Iris pigment epithelial cell (primary cell): Measurements from ENCODE around the gene ITGA1.
"Not testable (repeated sequence)": the region's sequence is repeated elsewhere in the genome, so short reads cannot be mapped to it uniquely, and the experiment has no call there.

Source experiments
- DNase-seq: peaks from one replicate; pipeline ENCODE4 v3.0.0-alpha.2; 2011; ENCODE audit warnings: low read depth

The ITGA1 gene

DNA sequence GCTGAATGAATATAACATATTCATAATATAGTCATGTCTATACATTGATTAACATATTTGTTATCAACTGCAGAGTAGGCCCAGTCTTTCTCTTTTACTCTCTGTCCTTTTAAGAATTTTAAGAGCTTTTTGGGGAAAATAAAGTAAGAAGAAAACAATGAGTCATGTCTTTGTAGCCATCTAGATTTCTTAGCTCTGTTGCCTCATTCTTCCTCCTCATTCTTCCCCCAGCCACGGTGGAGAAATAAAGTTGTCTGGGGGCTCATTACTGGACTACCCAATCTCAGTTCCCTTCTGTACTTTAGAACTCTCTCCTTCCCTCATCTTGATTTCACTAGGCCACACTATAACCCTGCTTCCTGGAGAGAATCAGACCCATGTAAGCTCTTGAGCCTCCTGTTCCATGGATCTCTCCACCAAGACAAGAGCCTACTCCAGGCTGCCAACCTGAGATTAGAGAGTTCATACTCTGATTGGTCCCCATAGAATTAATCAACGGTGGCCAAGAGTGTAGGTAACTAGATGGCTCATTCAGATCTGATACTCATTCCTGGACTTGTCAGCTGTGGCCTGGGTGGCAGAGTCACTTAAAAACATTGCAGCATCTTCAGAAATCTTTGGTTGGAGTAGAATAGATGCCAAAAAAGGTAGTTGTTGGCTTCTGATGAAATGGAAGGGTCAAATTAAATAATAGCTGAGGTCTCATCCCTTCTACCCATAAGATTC, 44.2 kb downstream of the ITGA1 start:
- DNase-seq = peak; percentile 74

DNA sequence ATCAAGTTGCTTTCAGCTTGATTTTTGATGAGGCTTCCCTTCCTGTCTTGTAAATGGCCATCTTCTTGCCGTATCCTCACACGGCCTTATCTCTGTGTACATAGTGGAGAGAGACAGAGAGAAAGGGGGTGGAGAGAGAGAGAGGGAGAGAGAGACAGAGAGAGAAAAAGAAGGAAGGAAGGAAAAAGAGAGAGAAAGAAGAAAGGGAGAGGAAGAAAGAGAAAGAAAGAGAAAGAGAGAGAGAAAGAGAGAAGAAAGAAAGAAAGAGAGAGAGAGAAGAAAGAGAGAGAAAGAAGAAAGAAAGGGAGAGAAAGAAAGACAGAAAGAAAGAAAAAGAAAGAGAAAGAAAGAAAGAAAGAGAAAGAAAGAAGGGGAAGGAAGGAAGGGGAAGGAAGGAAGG, 46.6 kb downstream of the ITGA1 start:
- DNase-seq = no peak

- DNase-seq = peak; percentile 88
Observed at GRCh38 chr5:52837068-52837467, 49.4 kb downstream of the ITGA1 start.

GRCh38 chr5:52837591-52838001, 49.9 kb downstream of the ITGA1 start:
- DNase-seq = peak; percentile 71

- DNase-seq = peak; percentile 92
Observed at GRCh38 chr5:52838326-52839015, 50.8 kb downstream of the ITGA1 start.

DNA sequence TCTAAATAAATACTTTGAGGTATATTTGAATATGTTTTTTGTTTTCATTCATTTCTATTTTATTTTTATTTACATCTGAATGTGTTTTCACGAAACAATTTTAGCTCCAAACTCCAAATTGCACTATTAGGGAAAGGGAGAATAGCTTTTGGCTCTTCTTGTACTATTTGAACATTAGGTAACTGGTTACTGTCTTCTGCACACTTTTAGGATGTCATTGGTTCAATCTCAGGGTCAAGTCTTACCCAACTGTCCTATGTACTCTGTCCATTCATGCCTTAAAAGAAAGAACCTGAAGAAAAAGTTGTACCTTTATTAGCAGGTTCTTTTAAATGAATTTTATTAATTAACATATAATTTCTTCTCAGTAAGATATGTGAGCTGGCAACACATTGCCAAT, 51.6 kb downstream of the ITGA1 start:
- no peak for DNase-seq

DNA sequence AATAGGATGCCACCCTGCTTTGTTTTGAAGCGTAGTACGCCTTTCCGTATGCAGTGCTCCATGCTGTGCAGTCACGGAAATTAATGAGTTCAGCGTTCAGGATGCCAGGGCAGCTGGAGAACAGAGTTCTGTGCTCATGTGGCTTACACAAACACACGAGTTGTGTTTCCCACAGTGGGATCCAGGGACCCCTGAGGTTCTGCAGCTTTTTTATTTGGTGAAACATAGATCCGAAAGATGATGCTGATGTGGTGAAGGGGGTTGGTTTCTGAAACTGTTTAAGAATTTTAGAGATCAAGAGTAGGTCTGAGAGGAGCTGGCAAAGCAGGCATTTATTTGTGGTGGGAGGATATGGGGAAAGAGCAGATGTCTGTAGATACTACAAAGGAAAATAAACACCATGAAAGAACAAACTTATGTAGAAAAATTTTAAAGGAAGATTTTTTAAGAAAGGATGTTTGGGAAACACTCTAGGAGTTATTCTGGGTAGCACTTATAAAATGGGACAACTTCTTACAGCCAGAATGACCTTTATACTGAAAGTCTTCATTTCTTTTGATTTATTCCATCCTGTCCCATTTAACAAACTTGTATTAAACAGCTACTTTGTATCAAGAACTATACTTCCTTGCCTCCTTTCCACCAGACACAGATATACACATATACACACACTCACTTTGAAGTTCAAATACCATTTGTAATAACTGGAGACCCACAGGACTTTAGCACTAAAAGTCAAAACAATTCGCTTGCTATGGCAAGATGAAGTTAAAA, 52.7 kb downstream of the ITGA1 start:
- DNase-seq = peak; percentile 82

DNA sequence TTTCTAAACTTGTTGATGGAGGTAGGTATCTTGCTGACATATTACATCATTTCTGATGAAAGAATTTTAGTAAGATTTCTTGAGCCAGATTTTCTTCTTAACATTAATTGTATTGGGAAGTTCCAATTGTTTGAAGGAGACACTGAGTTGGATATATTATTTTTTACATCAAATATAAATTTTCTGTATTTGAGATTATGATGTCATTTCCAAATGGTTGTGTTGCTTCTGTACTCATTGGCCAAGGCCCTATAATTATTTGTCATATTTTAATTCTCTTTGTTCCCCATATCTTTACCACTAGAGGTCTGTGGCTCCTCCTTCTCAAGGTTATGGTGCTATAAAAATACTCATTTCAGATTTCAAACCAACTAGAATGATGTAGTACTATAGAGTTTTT, 53.4 kb downstream of the ITGA1 start:
- DNase-seq = peak; percentile 27

GRCh38 chr5:52842111-52842510, 54.4 kb downstream of the ITGA1 start:
- DNase-seq = peak; percentile 58

GRCh38 chr5:52844885-52845284, 57.2 kb downstream of the ITGA1 start:
- peak; percentile 77 for DNase-seq

- no peak for DNase-seq
Observed at GRCh38 chr5:52846182-52846842, 58.6 kb downstream of the ITGA1 start.

DNA sequence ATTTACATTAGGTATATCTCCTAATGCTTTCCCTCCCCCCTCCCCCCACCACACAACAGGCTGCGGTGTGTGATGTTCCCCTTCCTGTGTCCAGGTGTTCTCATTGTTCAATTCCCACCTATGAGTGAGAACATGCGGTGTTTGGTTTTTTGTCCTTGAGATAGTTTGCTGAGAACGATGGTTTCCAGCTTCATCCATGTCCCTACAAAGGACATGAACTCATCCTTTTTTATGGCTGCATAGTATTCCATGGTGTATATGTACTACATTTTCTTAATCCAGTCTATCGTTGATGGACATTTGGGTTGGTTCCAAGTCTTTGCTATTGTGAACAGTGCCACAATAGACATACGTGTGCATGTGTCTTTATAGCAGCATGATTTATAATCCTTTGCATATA, 61.0 kb downstream of the ITGA1 start:
- DNase-seq = not testable (repeated sequence)

- DNase-seq = no peak
Observed at GRCh38 chr5:52849544-52849943, 61.8 kb downstream of the ITGA1 start.

GRCh38 chr5:52853650-52854049, 65.9 kb downstream of the ITGA1 start:
- peak; percentile 52 for DNase-seq

- DNase-seq = no peak
Observed at GRCh38 chr5:52854301-52854700, 66.6 kb downstream of the ITGA1 start.

- DNase-seq = peak; percentile 41
Observed at GRCh38 chr5:52854949-52855348, 67.2 kb downstream of the ITGA1 start.

GRCh38 chr5:52856564-52856963, 68.8 kb downstream of the ITGA1 start:
- peak; percentile 89 for DNase-seq

DNA sequence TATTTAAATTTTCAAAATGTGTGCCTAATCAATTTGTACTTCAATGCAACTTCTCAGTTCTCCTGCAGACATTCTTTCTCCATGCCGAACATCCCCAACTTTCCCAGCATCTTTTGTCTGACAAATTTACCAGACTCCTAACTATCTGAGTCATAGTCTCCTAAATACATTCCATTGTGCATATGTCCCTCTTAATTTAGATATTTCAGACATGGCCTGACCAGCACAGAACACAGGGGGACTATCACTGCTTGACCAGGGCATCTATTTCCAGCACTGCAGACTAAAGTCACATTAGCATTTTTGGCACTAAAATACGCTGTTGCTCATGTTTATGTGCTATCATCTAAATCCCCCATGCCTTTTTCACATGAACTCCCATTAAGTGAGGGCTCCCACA, 71.9 kb downstream of the ITGA1 start:
- peak; percentile 91 for DNase-seq

DNA sequence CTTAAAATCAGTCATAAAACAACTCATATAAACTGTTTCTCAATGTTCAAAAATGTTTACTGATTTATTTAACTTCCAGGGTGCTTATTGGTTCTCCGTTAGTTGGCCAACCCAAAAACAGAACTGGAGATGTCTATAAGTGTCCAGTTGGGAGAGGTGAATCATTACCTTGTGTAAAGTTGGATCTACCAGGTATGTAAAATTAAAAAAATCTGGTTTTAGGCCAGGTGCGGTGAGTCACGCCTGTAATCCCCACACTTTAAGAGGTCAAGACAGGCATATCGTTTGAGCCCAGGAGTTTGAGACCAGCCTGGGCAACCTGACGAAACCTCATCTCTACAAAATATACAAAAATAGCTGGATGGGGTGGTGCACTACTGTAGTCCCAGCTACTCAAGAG, 73.7 kb downstream of the ITGA1 start:
- no peak for DNase-seq

GRCh38 chr5:52863715-52864290, 76.1 kb downstream of the ITGA1 start:
- DNase-seq = peak; percentile 42

DNA sequence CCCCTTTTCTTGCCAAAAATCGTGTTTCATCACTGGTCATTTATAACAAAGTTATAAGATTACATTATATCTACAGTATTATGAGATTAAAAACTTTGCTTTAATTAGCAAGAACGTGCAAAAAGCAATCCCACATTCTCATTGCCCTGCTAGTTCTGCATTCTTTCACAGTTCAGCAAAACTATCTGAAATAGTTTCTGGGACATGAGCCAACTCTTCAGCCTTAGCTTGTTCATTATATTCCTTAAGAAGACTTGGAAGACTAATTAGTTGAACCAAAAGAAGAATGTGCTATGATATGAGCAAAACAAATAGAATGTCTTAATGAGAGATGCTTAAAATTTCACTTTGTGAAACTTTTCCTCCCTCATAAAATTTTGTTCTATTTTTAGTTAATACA, 76.7 kb downstream of the ITGA1 start:
- DNase-seq = peak; percentile 85

DNA sequence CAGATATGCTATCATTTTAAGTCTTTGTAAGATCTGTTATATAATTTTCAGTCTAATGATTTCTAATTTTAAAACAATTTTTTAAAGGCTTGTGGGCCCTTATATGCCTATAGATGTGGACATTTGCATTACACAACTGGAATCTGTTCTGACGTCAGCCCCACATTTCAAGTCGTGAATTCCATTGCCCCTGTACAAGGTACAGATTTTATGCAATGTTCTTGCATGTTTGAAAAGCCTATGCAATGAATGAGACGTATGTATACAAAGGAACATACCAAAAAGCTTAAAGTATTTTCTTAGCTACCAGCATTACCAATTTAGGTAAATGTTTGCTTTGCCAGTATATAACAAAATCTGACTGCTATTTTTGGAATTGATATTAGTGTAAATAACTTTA, 77.2 kb downstream of the ITGA1 start:
- DNase-seq = peak; percentile 95
